Measurements from ENCODE around the gene PLEKHA5.

Gene PLEKHA5

GRCh38 chr12:19130224-19131024 lies 891 bp downstream of the PLEKHA5 start:
- peak; percentile 20 for DNase-seq

- no peak for DNase-seq
These were observed 1.5 kb downstream of the PLEKHA5 start for GRCh38 chr12:19131025-19131444.

- DNase-seq = no peak
These were observed 9.0 kb downstream of the PLEKHA5 start for GRCh38 chr12:19138551-19138950.

GRCh38 chr12:19138956-19139355 lies 9.4 kb downstream of the PLEKHA5 start:
- DNase-seq = no peak

GRCh38 chr12:19139615-19140194 lies 10.2 kb downstream of the PLEKHA5 start:
- DNase-seq = no peak

- DNase-seq = no peak
These were observed 11.1 kb downstream of the PLEKHA5 start for GRCh38 chr12:19140381-19141236.

- DNase-seq = no peak
These were observed 13.0 kb downstream of the PLEKHA5 start for GRCh38 chr12:19142499-19142898.

GRCh38 chr12:19144287-19144686 lies 14.8 kb downstream of the PLEKHA5 start:
- DNase-seq = no peak

- no peak for DNase-seq
These were observed 15.5 kb downstream of the PLEKHA5 start for GRCh38 chr12:19144985-19145384.

GRCh38 chr12:19148860-19149259 lies 19.3 kb downstream of the PLEKHA5 start:
- DNase-seq = no peak

- no peak for DNase-seq
These were observed 20.9 kb downstream of the PLEKHA5 start for GRCh38 chr12:19150273-19150900.

- DNase-seq = no peak
These were observed 21.8 kb downstream of the PLEKHA5 start for GRCh38 chr12:19151298-19151697.

- no peak for DNase-seq
These were observed 23.9 kb downstream of the PLEKHA5 start for GRCh38 chr12:19153396-19153795.

- DNase-seq = no peak
These were observed 25.2 kb downstream of the PLEKHA5 start for GRCh38 chr12:19154686-19155085.

- DNase-seq = no peak
These were observed 26.6 kb downstream of the PLEKHA5 start for GRCh38 chr12:19155981-19156734.

- no peak for DNase-seq
These were observed 29.4 kb downstream of the PLEKHA5 start for GRCh38 chr12:19158923-19159322.

- DNase-seq = no peak
These were observed 31.7 kb downstream of the PLEKHA5 start for GRCh38 chr12:19161216-19161615.

GRCh38 chr12:19165451-19165850 lies 35.9 kb downstream of the PLEKHA5 start:
- peak; percentile 36 for DNase-seq

GRCh38 chr12:19166387-19166786 lies 36.9 kb downstream of the PLEKHA5 start:
- DNase-seq = no peak

- DNase-seq = no peak
These were observed 37.4 kb downstream of the PLEKHA5 start for GRCh38 chr12:19166956-19167355.

- DNase-seq = no peak
These were observed 38.2 kb downstream of the PLEKHA5 start for GRCh38 chr12:19167708-19168107.

GRCh38 chr12:19168644-19169043 lies 39.1 kb downstream of the PLEKHA5 start:
- no peak for DNase-seq

Measured in NCI-H510A (cell line).